ENCODE results near the gene SLC13A2.

The SLC13A2 gene

GRCh38 chr17:28523186-28523585, 49.7 kb downstream of the SLC13A2 start:
- no peak for DNase-seq
- no peak for TF ChIP-seq CTCF (IDR thresholded peaks at IDR 0.05; ENCODE audit: low read depth, low read length)
- H3K27me3 ChIP-seq = no peaks in the 10 kb centered on the region
- no peaks in the 10 kb centered on the region for H3K4me1 ChIP-seq
- no peak overlapping the region for H3K4me3 ChIP-seq (ENCODE audit: low read depth, low read length)
- H3K9me3 ChIP-seq = no peaks in the 10 kb centered on the region
- H3K36me3 ChIP-seq = no peaks in the 10 kb centered on the region

- Histone ChIP-seq H3K4me3 (ENCODE audit: low read depth, low read length) (no peak overlapping the region), H3K9me3 (no peaks in the 10 kb centered on the region), H3K4me1 (no peaks in the 10 kb centered on the region), H3K27me3 (no peaks in the 10 kb centered on the region), H3K36me3 (no peaks in the 10 kb centered on the region)
- TF ChIP-seq CTCF (IDR thresholded peaks at IDR 0.05; ENCODE audit: low read depth, low read length) = no peak
- no peak for DNase-seq
Observed at GRCh38 chr17:28523876-28524275, 50.4 kb downstream of the SLC13A2 start.

- no peak for TF ChIP-seq CTCF (IDR thresholded peaks at IDR 0.05; ENCODE audit: low read depth, low read length)
- Histone ChIP-seq H3K9me3 (no peaks in the 10 kb centered on the region), H3K36me3 (no peaks in the 10 kb centered on the region), H3K4me3 (ENCODE audit: low read depth, low read length) (no peak overlapping the region), H3K4me1 (no peaks in the 10 kb centered on the region), H3K27me3 (no peaks in the 10 kb centered on the region)
- DNase-seq = no peak
Observed at GRCh38 chr17:28524476-28525424, 51.3 kb downstream of the SLC13A2 start.

- no peak for DNase-seq
- Histone ChIP-seq H3K27me3 (no peaks in the 10 kb centered on the region), H3K36me3 (no peaks in the 10 kb centered on the region), H3K4me1 (no peaks in the 10 kb centered on the region), H3K4me3 (ENCODE audit: low read depth, low read length) (no peak overlapping the region), H3K9me3 (no peaks in the 10 kb centered on the region)
- no peak for TF ChIP-seq CTCF (IDR thresholded peaks at IDR 0.05; ENCODE audit: low read depth, low read length)
Observed at GRCh38 chr17:28526381-28526780, 52.9 kb downstream of the SLC13A2 start.

- no peak for DNase-seq
- Histone ChIP-seq H3K4me3 (ENCODE audit: low read depth, low read length) (no peak overlapping the region), H3K27me3 (no peaks in the 10 kb centered on the region), H3K4me1 (no peaks in the 10 kb centered on the region), H3K9me3 (no peaks in the 10 kb centered on the region), H3K36me3 (no peaks in the 10 kb centered on the region)
- no peak for TF ChIP-seq CTCF (IDR thresholded peaks at IDR 0.05; ENCODE audit: low read depth, low read length)
Observed at GRCh38 chr17:28527181-28527681, 53.8 kb downstream of the SLC13A2 start.

GRCh38 chr17:28527859-28528258, 54.4 kb downstream of the SLC13A2 start:
- H3K36me3 ChIP-seq = no peaks in the 10 kb centered on the region
- DNase-seq = no peak
- no peak overlapping the region for H3K4me3 ChIP-seq (ENCODE audit: low read depth, low read length)
- H3K9me3 ChIP-seq = no peaks in the 10 kb centered on the region
- H3K27me3 ChIP-seq = no peaks in the 10 kb centered on the region
- TF ChIP-seq CTCF (IDR thresholded peaks at IDR 0.05; ENCODE audit: low read depth, low read length) = no peak
- H3K4me1 ChIP-seq = no peaks in the 10 kb centered on the region
